ENCODE measurements around the gene RAPGEF6.

Gene RAPGEF6

DNA sequence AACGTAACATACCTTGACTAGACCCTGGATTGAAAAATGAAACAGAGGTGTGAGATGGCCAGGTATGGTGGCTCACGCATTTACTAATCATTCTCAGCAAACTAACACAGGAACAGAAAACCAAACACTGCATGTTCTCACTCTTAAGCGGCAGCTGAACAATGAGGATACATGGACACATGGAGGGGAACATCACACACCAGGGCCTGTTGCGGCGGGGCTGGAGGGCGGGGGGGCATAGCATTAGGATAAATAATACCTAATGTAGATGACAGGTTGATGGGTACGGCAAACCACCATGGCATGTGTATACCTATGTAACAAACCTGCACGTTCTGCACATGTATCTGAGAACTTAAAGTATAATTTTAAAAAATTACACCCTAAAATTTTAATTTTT is 15.9 kb downstream of the RAPGEF6 start:
- TF ChIP-seq, protein P1, sequence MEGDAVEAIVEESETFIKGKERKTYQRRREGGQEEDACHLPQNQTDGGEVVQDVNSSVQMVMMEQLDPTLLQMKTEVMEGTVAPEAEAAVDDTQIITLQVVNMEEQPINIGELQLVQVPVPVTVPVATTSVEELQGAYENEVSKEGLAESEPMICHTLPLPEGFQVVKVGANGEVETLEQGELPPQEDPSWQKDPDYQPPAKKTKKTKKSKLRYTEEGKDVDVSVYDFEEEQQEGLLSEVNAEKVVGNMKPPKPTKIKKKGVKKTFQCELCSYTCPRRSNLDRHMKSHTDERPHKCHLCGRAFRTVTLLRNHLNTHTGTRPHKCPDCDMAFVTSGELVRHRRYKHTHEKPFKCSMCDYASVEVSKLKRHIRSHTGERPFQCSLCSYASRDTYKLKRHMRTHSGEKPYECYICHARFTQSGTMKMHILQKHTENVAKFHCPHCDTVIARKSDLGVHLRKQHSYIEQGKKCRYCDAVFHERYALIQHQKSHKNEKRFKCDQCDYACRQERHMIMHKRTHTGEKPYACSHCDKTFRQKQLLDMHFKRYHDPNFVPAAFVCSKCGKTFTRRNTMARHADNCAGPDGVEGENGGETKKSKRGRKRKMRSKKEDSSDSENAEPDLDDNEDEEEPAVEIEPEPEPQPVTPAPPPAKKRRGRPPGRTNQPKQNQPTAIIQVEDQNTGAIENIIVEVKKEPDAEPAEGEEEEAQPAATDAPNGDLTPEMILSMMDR (IDR thresholded peaks at IDR 0.05; ENCODE audit: low read depth, low read length): no peak

DNA sequence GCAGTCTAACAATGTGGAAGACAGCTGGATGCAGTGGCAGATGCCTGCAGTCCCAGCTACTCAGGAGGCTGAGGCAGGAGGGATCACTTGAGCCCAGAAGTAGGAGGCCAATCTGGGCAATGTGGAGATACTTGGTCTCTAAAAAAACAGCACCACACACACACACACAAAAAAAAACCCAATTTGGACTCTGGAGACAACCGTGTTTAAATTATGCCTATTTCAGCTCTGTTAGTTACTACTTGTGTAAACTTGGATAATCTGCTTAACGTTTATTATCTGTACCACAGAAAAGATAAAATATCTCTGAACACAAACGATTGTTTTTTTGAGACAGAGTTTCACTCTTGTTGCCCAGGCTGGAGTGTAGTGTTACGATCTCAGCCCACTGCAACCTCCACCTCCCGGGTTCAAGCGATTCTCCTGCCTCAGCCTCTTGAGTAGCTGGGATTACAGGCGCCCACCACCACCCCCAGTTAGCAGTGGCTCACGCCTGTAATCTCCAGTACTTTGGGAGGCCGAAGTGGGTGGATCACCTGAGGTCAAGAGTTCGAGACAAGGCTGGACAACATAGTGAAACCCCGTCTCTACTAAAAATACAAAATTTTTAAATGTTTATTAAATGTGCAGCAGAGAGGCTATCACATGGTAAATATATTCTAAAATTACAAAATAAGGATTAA is 17.7 kb downstream of the RAPGEF6 start:
- TF ChIP-seq, protein P1 (IDR thresholded peaks at IDR 0.05; ENCODE audit: low read depth, low read length): no peak
- no peak overlapping the region for H3K4me3 ChIP-seq (ENCODE audit: low read depth, low read length)

More for the DNA sequence above, 15.9 kb downstream of the RAPGEF6 start:
- H3K4me3 ChIP-seq (ENCODE audit: low read depth, low read length): no peak overlapping the region

DNA sequence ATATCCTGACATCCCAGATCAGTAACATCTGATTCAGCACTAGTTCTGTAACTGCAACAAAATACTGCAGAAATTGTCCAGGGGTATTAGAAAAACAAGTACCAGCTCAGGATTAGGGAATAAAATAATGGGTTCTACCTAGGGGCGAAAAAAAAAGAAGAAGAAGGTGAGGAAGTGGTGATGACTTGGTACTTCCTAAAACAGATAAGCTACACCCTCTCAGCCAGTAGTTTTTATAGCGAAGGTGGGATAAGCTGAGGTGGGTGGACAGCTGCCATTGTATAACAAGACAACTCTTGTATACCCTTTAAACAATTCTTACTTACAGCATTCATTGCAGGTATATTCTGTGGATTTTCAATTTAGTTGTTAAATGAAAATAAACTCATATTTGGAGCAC is 19.1 kb downstream of the RAPGEF6 start:
- H3K4me3 ChIP-seq (ENCODE audit: low read depth, low read length): no peak overlapping the region
- TF ChIP-seq, protein P1 (IDR thresholded peaks at IDR 0.05; ENCODE audit: low read depth, low read length): no peak

DNA sequence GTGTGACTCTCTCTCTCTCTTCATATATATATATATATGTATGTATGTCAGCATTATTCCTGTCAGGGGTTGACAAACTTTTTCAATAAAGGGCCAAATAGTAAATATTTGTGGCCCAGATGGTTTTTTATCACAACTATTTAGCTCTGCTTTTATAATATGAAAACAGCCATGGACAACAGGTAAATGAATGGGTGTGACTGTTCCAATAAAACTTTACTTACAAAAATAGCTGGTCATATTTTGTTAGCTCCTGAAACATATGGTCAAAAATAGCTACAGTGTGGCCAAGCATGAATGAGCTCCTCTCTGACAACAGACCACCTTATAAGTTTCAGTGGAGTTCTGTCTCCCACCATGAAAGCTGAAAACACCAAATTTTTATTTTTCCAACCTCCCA is 21.6 kb downstream of the RAPGEF6 start:
- TF ChIP-seq, protein P1 (IDR thresholded peaks at IDR 0.05; ENCODE audit: low read depth, low read length): no peak
- H3K4me3 ChIP-seq (ENCODE audit: low read depth, low read length): no peak overlapping the region

DNA sequence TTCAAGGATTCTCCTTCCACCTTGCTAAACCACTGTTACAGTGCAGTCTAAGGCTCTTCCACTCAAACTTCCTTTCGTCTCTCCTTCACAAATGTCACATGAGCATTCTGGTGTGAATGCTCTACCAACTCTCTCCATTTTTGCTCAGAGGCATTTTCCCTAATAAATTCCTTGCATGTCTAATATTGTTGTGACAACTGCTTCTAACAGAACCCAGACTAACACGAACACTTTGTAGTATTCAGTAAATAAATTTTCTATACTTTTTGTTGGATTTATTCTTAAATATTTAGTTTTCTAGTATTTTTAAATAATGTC is 24.0 kb downstream of the RAPGEF6 start:
- H3K4me3 ChIP-seq (ENCODE audit: low read depth, low read length): no peak overlapping the region
- TF ChIP-seq, protein P1 (IDR thresholded peaks at IDR 0.05; ENCODE audit: low read depth, low read length): no peak

DNA sequence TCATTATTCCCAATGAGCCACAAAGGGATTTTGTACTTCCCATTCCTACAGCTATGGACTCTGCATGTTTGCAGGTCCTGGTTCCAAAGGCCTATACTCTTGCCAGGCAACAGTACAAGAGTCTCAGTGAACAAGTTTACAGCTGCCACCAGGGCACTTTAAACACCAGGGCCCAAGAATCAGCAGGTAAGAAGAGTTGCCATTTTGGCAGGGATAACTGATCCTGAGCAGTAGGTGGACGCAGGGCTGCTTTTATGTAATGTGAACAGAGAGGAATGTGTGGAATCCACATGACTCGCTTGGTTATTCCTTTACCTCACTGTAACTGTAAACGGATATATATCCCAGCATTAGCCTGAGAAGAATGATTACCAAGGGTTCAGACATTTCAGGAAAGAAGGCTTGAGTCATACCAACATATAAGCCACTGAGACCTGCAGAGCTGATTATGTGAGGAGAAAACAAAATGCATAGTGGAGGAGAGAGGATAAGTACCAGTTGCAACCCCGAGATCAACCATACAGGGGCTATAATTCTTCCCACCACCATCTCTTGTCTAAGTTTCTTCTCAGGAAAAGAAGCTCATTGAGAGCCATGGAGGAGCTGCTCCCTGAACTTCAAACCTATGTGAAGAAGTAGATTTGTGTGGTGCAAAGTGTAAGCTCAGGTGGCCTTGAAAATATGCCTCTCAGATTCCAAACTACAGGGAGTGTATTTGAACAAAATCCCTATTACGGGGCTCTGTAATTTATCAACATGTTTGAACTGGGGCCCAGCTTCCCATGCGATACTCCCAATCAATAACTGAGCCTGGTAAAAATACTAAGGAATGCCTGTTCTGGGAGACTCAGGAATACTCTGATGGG is 24.6 kb downstream of the RAPGEF6 start:
- TF ChIP-seq, protein P1 (IDR thresholded peaks at IDR 0.05; ENCODE audit: low read depth, low read length): no peak
- no peak overlapping the region for H3K4me3 ChIP-seq (ENCODE audit: low read depth, low read length)

DNA sequence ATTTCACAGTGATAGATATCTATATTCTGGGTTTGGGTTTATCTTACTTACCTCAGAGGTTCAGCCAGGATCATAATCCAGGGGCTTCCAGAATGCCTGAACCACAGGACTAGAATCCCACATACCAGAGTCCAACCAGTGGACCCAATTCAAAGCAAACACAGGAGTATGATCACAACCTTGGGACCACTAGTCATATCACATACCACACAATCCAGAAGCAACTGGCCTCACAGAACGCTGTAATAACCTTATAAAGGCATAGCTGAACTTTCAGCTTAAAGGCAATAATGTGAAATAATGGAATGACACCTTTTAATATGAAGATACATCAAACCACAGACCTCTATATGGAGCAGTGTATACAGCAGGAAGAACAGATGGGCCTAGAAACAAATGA is 25.3 kb downstream of the RAPGEF6 start:
- TF ChIP-seq, protein P1 (IDR thresholded peaks at IDR 0.05; ENCODE audit: low read depth, low read length): no peak
- no peak overlapping the region for H3K4me3 ChIP-seq (ENCODE audit: low read depth, low read length)

Data from WI38 (cell line).